ENCODE measurements around the gene PDAP1. TPM values are rescaled to one million over a fixed set of nuclear protein-coding genes. Genes with fewer than 3 reads are reported as not detected.

PDAP1 gene
- total and polyA plus RNA-seq, 9 of the 15 experiments (the other 6 are each of a cell fraction or from before 2014, with no cell fraction given): 10.2 to 315 (median 129) TPM

- TF ChIP-seq RB1 (IDR thresholded peaks at IDR 0.05; ENCODE audit: low read depth): no peak
- TF ChIP-seq MYNN (IDR thresholded peaks at IDR 0.05): no peak
- TF ChIP-seq MYNN (CRISPR knock-in tag; IDR thresholded peaks at IDR 0.05): no peak
- no peak for TF ChIP-seq SPI1 (IDR thresholded peaks at IDR 0.05; ENCODE audit: borderline replicate concordance, low read depth, low read length)
- no peak for TF ChIP-seq POLR3A (IDR thresholded peaks at IDR 0.05; ENCODE audit: borderline replicate concordance, extremely low read depth, insufficient read depth, insufficient read length)
- TF ChIP-seq NCOA2 (IDR thresholded peaks at IDR 0.05; ENCODE audit: partially characterized antibody in 2 of 2): no peak
- TF ChIP-seq ATF1 (CRISPR knock-in tag; IDR thresholded peaks at IDR 0.05): no peak
- peak; percentile 51; the same call in 1 of the 2 replicates for TF ChIP-seq ATF1 (tag; IDR thresholded peaks at IDR 0.05)
- no peak for TF ChIP-seq TSC22D4 (tag; IDR thresholded peaks at IDR 0.05)
- TF ChIP-seq MGA (IDR thresholded peaks at IDR 0.05): no peak
- no peak for TF ChIP-seq ZNF282 (CRISPR knock-in tag; IDR thresholded peaks at IDR 0.05)
- no peak for TF ChIP-seq MEIS2 (IDR thresholded peaks at IDR 0.05; ENCODE audit: partially characterized antibody)
- TF ChIP-seq EHMT2 (IDR thresholded peaks at IDR 0.05): peak; percentile 23; the same call in 1 of the 2 replicates
- peak; percentile 70 for TF ChIP-seq MAFK (IDR thresholded peaks at IDR 0.05; ENCODE audit: low read length)
- TF ChIP-seq ZNF280A (IDR thresholded peaks at IDR 0.05; ENCODE audit: low read depth, partially characterized antibody): no peak
- no peak for TF ChIP-seq SREBF1 (IDR thresholded peaks at IDR 0.05; ENCODE audit: borderline replicate concordance, low read depth, low read length)
- 0 out of 2 replicates have a peak, but pooled peaks have one; percentile 35 for TF ChIP-seq ZEB2 (IDR thresholded peaks at IDR 0.05)
- TF ChIP-seq U2AF2 (optimal IDR thresholded peaks at IDR 0.05; ENCODE audit: low read depth, low read length): no peak
These were observed 38.5 kb downstream of the PDAP1 start (continued) for GRCh38 chr7:99369767-99370391.

Measured in K562 (cell line).